AG04449 (cell line): Measurements from ENCODE around the gene SYT1.

Source experiments
- CTCF ChIA-PET: fragments of 350-600 bp; formaldehyde crosslinking; extraction: SDS; loops from one replicate; lab custom pipeline; 2021; ENCODE audit warnings: antibody characterized with exemption; lab: Yijun Ruan, JAX
- POLR2A ChIA-PET: fragments of 400-600, 350-600 bp; formaldehyde crosslinking; extraction: SDS; loops from one replicate; lab custom pipeline; 2020; ENCODE audit warnings: antibody characterized with exemption, inconsistent platforms; lab: Yijun Ruan, JAX
- DNase-seq: peaks from one replicate; pipeline ENCODE4 v3.0.0-alpha.2; 2010; ENCODE audit warnings: low read depth, low spot score
- H3K4me3 ChIP-seq: 2 replicates; pipeline ENCODE4 v1.5.1; 2011; ENCODE audit warnings: low read depth, mild to moderate bottlenecking, control low read depth, low read length
- CTCF ChIP-seq: IDR thresholded peaks from one replicate; pipeline ENCODE4 v1.5.1; 2011; ENCODE audit warnings: mild to moderate bottlenecking, moderate library complexity, low read length, control low read depth, inconsistent platforms; ENCODE audit not compliant: insufficient read depth; ENCODE audit errors: missing control alignments

Gene SYT1

GRCh38 chr12:78871566-78871965 is 7.0 kb downstream of the SYT1 start:
- H3K4me3 ChIP-seq: no peak overlapping the region
- no peak for TF ChIP-seq CTCF
- DNase-seq: no peak
- ChIA-PET CTCF (interaction anchor here (0.6 kb wide), 1 partner anchor 9 kb away, joined by 3 read pairs; no protein-coding TSS in a partner anchor), POLR2A (no interaction called here)

GRCh38 chr12:78878459-78878858 is 13.9 kb downstream of the SYT1 start:
- POLR2A ChIA-PET: no interaction called here
- H3K4me3 ChIP-seq: no peak overlapping the region
- CTCF ChIA-PET: no interaction called here
- no peak for TF ChIP-seq CTCF
- no peak for DNase-seq

DNA sequence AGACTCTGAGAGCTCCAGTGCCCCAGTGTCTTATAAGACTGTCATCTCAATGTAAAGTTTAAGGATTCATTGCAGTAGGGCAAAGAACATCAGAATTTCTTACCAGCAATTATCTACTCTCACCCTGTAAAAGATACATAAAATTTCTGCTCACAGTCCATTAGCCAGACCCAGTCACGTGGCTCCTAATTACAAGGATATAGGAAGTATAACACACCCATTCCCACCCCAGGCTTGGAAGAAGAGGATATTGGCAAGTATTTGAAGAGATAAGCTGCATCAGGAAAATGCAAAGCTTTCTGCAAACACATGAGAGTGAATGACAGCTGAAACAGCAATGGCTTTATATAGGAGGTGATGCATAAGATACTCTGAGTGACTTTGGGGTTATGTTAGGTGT is 14.3 kb downstream of the SYT1 start:
- CTCF ChIA-PET: no interaction called here

DNA sequence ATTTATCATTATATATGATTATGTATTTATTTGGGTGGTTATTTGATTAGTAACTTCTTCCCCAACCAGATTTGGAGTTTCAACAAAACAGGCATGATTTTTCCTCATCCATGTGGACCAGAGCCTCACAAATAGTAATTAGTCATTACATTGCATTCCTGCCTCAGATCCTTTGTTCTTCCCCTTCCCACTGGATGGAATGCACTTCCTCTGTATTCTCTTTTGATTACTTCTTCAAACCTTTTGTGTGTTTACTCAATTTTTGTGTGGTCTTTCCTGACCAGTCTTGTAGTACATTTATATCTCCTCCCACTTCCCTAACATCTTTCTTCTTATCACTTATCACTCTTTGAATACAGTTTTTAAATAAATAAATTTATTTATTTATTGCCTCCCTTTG is 15.5 kb downstream of the SYT1 start:
- no peak overlapping the region for H3K4me3 ChIP-seq
- DNase-seq: no peak
- TF ChIP-seq CTCF: no peak
- POLR2A ChIA-PET: no interaction called here
- CTCF ChIA-PET: no interaction called here

More for the DNA sequence above, 14.3 kb downstream of the SYT1 start:
- TF ChIP-seq CTCF: no peak
- no peak overlapping the region for H3K4me3 ChIP-seq
- POLR2A ChIA-PET: no interaction called here
- DNase-seq: no peak

DNA sequence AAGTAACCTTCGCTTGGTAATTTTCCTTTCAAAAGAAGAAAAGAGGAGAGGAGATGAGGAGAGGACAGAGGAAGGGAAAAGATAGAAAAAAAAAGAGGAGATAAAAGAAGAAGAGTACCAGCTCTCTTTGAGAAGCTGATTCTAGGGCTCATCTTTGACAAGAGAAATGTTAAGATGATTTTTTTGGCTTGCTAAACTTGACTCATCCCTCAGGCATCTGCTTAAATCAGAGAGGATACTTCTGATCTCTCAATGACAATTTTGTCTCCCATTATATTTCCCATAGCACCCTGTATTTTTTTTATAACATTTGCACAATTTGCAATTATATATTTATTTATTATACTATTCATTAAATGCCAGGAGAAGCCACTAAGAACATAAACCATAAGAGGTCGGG is 17.1 kb downstream of the SYT1 start:
- no peak overlapping the region for H3K4me3 ChIP-seq
- ChIA-PET CTCF (no interaction called here), POLR2A (no interaction called here)
- no peak for DNase-seq
- TF ChIP-seq CTCF: no peak

- POLR2A ChIA-PET: no interaction called here
- DNase-seq: no peak
- H3K4me3 ChIP-seq: no peak overlapping the region
- CTCF ChIA-PET: no interaction called here
- no peak for TF ChIP-seq CTCF
These were observed 20.9 kb downstream of the SYT1 start for GRCh38 chr12:78885466-78885865.
